ENCODE results near the gene WWC2.

DNA sequence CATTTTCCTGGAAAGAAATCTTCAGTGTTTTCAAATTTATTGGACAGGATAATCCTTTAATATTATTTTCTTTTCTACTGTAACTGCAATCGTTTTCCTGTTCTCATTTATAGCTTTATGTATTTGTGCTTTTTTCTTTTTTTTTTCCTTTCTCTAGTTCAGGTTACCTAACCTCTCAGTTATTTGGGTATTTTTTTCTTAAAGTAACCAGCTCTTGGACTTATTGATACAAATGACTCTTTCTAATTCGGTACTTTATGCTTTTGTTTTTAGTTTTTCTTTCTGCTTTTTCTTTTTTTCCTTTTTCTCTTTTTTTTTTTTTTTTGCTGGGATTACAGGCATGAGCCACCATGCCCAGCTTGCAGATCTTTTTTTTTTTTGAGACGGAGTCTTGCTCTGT is 25.2 kb downstream of the WWC2 start:
- TF ChIP-seq, protein P1, sequence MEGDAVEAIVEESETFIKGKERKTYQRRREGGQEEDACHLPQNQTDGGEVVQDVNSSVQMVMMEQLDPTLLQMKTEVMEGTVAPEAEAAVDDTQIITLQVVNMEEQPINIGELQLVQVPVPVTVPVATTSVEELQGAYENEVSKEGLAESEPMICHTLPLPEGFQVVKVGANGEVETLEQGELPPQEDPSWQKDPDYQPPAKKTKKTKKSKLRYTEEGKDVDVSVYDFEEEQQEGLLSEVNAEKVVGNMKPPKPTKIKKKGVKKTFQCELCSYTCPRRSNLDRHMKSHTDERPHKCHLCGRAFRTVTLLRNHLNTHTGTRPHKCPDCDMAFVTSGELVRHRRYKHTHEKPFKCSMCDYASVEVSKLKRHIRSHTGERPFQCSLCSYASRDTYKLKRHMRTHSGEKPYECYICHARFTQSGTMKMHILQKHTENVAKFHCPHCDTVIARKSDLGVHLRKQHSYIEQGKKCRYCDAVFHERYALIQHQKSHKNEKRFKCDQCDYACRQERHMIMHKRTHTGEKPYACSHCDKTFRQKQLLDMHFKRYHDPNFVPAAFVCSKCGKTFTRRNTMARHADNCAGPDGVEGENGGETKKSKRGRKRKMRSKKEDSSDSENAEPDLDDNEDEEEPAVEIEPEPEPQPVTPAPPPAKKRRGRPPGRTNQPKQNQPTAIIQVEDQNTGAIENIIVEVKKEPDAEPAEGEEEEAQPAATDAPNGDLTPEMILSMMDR (IDR thresholded peaks at IDR 0.05): no peak
- TF ChIP-seq SIN3A (IDR thresholded peaks at IDR 0.05; ENCODE audit: borderline replicate concordance, insufficient read depth, low read depth, low read length): no peak
